K562 (cell line): Measurements from ENCODE around the gene OR5P2. TPM values are rescaled to one million over a fixed set of nuclear protein-coding genes. Genes with fewer than 3 reads are reported as not detected.

Experiments
- GABPA ChIP-seq: fragments of 200-800 bp; sonication (Bioruptor generic); conservative IDR thresholded peaks from 2 replicates; pipeline ENCODE4 v1.6.1; 2016; ENCODE audit warnings: low read depth, missing genetic modification characterization, missing compliant biosample characterization
- NFIX ChIP-seq: fragments of 250-450 bp; sonication (Bioruptor Pico); IDR thresholded peaks from 2 replicates; pipeline ENCODE4 v1.4.0; 2020; ENCODE audit warnings: low read depth, mild to moderate bottlenecking, moderate library complexity
- OTX1 ChIP-seq: fragments of 450-650 bp; formaldehyde crosslinking; IDR thresholded peaks from 2 replicates; pipeline ENCODE4 v1.4.0; 2022; ENCODE audit warnings: mild to moderate bottlenecking
- RUNX1 ChIP-seq: sonication (generic); IDR thresholded peaks from 2 replicates; pipeline ENCODE4 v1.6.1; 2016; ENCODE audit warnings: antibody characterized with exemption, low read depth
- polyA plus RNA-seq, 8 experiments: library from polyadenylated mRNA; depleted of rRNA in 4 of 8; stranded (reverse) in 5 of 8; unstranded in 3 of 8; fragments of >200 nt; fragmentation: Nextera tagmentation in 2 of 8; fragmentation: Illumina TruSeq in 1 of 8; extraction: Ambion mirVana in 2 of 8; extraction: Trizol in 1 of 8; gene quantifications; 2 replicates each; pipeline versions ENCODE4 v1.2.1 to v1.2.3, GENCODE V29; 2011 to 2014; ENCODE audit warnings: inconsistent platforms in 1 of 8, missing spikeins in 1 of 8
- total RNA-seq, 7 experiments: library from RNA; depleted of rRNA in 6 of 7; stranded (reverse); fragments of >200 nt in 6 of 7; fragmentation: Illumina TruSeq in 2 of 7; extraction: Trizol in 2 of 7; gene quantifications; 2 replicates each; pipeline versions ENCODE4 v1.2.1 to v1.2.3, GENCODE V29; 2011 to 2021; ENCODE audit warnings: low replicate concordance in 1 of 7
- TF ChIP-seq, protein P1 (sequence below): fragments of 250-450 bp; sonication (Bioruptor Pico); IDR thresholded peaks from 2 replicates; pipeline ENCODE4 v1.4.0; 2020
- TF ChIP-seq, protein P2 (sequence below): IDR thresholded peaks from 3 replicates; pipeline ENCODE4 v1.6.1; 2011; ENCODE audit warnings: borderline replicate concordance, mild to moderate bottlenecking, moderate library complexity; ENCODE audit not compliant: insufficient read length; ENCODE audit errors: extremely low read depth

The OR5P2 gene
- total and polyA plus RNA-seq, 9 of the 15 experiments (the other 6 are each of a cell fraction or from before 2014, with no cell fraction given) = not detected

GRCh38 chr11:7846003-7846402 is 49.3 kb upstream of the OR5P2 start (continued):
- TF ChIP-seq, protein P1, sequence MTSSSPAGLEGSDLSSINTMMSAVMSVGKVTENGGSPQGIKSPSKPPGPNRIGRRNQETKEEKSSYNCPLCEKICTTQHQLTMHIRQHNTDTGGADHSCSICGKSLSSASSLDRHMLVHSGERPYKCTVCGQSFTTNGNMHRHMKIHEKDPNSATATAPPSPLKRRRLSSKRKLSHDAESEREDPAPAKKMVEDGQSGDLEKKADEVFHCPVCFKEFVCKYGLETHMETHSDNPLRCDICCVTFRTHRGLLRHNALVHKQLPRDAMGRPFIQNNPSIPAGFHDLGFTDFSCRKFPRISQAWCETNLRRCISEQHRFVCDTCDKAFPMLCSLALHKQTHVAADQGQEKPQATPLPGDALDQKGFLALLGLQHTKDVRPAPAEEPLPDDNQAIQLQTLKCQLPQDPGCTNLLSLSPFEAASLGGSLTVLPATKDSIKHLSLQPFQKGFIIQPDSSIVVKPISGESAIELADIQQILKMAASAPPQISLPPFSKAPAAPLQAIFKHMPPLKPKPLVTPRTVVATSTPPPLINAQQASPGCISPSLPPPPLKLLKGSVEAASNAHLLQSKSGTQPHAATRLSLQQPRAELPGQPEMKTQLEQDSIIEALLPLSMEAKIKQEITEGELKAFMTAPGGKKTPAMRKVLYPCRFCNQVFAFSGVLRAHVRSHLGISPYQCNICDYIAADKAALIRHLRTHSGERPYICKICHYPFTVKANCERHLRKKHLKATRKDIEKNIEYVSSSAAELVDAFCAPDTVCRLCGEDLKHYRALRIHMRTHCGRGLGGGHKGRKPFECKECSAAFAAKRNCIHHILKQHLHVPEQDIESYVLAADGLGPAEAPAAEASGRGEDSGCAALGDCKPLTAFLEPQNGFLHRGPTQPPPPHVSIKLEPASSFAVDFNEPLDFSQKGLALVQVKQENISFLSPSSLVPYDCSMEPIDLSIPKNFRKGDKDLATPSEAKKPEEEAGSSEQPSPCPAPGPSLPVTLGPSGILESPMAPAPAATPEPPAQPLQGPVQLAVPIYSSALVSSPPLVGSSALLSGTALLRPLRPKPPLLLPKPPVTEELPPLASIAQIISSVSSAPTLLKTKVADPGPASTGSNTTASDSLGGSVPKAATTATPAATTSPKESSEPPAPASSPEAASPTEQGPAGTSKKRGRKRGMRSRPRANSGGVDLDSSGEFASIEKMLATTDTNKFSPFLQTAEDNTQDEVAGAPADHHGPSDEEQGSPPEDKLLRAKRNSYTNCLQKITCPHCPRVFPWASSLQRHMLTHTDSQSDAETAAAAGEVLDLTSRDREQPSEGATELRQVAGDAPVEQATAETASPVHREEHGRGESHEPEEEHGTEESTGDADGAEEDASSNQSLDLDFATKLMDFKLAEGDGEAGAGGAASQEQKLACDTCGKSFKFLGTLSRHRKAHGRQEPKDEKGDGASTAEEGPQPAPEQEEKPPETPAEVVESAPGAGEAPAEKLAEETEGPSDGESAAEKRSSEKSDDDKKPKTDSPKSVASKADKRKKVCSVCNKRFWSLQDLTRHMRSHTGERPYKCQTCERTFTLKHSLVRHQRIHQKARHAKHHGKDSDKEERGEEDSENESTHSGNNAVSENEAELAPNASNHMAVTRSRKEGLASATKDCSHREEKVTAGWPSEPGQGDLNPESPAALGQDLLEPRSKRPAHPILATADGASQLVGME (CRISPR knock-in tag) = no peak
- TF ChIP-seq RUNX1 (no peak), NFIX (CRISPR knock-in tag) (no peak), OTX1 (no peak), GABPA (tag) (no peak)
- TF ChIP-seq, protein P2, sequence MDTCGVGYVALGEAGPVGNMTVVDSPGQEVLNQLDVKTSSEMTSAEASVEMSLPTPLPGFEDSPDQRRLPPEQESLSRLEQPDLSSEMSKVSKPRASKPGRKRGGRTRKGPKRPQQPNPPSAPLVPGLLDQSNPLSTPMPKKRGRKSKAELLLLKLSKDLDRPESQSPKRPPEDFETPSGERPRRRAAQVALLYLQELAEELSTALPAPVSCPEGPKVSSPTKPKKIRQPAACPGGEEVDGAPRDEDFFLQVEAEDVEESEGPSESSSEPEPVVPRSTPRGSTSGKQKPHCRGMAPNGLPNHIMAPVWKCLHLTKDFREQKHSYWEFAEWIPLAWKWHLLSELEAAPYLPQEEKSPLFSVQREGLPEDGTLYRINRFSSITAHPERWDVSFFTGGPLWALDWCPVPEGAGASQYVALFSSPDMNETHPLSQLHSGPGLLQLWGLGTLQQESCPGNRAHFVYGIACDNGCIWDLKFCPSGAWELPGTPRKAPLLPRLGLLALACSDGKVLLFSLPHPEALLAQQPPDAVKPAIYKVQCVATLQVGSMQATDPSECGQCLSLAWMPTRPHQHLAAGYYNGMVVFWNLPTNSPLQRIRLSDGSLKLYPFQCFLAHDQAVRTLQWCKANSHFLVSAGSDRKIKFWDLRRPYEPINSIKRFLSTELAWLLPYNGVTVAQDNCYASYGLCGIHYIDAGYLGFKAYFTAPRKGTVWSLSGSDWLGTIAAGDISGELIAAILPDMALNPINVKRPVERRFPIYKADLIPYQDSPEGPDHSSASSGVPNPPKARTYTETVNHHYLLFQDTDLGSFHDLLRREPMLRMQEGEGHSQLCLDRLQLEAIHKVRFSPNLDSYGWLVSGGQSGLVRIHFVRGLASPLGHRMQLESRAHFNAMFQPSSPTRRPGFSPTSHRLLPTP = no peak
